Measurements from ENCODE around the gene TTLL5.
"Not testable (repeated sequence)": the region's sequence is repeated elsewhere in the genome, so short reads cannot be mapped to it uniquely, and the experiment has no call there.

The TTLL5 gene

DNA sequence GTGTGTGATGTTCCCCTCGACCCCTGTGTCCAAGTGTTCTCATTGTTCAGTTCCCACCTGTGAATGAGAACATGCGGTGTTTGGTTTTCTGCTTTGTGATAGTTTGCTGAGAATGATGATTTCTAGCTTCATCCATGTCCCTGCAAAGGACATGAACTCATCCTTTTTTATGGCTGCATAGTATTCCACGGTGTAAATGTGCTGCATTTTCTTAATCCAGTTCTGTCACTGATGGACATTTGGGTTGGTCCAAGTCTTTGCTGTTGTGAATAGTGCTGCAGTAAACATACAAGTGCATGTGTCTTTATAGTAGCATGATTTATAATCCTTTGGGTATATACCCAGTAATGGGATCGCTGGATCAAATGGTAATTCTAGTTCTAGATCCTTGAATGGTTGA, 259.4 kb downstream of the TTLL5 start:
- DNase-seq = not testable (repeated sequence)

DNA sequence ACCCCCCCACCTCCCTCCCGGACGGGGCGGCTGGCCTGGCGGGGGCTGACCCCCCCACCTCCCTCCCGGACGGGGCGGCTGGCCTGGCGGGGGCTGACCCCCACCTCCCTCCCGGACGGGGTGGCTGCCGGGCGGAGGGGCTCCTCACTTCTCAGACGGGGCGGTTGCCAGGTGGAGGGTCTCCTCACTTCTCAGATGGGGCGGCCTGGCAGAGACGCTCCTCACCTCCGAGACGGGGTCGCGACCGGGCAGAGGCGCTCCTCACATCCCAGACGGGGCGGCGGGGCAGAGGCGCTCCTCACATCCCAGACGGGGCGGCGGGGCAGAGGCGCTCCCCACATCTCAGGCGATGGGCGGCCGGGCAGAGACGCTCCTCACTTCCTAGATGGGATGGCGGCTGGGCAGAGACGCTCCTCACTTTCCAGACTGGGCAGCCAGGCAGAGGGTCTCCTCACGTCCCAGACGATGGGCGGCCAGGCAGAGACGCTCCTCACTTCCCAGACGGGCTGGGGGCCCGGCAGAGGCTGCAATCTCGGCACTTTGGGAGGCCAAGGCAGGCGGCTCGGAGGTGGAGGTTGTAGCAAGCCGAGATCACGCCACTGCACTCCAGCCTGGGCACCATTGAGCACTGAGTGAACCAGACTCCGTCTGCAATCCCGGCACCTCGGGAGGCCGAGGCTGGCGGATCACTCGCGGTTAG, 264.2 kb downstream of the TTLL5 start:
- not testable (repeated sequence) for DNase-seq

DNA sequence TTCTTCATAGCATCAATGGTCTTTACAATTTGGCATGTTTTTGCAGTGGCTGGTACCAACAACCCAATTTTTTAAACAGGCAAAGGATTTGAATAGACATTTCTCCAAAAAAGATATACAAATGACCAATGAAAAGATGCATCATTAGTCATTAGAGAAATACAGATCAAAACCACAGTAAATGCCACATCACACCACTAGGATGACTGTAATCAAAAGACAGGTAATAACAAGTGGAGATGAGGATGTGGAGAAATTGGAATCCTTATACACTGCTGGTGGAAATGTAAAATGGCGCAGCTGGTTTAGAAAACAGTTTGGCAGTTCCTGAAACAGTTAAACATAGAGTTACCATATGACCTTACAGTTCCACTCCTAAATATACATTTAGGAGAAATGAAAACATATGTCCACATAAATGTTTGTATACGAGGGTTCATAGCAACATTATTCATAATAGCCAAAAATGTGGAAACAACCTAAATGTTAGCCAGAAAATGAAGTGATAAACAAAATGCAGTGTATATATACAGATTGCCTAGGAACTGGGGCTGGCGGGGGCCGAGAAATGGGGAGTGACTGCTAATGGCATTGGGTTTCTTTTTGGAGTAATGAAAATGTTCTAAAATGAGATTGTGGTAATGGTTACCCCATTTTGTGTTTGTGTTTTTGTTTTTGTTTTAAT, 265.5 kb downstream of the TTLL5 start:
- no peak for DNase-seq

DNA sequence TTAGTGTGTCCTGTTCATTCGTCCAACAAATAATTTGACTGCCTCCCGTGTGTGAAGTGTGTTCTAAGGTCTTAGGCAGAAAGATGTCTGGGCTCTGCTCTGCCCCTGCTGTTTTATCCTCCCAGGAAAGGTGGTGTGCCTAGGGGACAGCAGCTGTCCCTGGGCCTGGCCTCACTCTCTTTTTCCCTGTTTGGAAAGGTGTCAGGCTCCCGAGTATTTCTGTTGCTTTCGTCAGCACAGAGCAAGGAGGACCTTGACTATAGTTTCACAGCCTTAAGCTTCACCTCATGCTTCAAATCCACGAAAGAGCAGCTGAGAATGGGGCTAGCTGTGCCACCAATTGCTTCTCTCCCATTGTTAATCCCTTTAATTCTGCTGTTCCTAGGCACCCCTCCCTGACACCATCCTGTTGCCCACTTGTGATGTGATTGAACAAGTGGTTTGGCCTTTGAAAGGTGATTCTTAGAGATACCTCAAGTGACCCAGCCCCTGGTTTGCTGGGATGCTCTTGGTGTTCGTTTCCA, 266.6 kb downstream of the TTLL5 start:
- DNase-seq = no peak

DNA sequence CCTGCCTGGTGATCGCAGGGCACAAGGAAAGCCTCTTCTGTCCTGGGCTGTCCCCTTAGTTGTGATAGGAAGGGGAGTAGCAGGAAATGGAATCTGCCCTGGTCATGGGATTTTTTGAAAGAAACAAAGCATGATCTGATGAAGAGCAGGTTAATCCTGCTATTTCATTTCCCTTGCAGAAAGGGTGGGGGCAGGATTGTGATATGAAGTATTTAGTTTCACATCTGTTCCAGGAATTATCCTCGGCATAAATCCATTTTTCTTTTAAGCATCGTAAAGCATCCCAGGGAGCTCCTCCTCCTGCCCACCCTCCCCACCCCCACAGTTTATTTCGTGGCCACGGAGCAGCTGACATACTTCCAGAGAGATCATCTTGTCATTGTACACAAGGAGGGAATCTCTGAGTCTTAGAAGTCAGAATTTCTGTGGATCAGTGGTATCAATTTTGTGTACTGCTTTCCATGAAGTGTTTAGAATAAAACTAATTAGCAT, 267.7 kb downstream of the TTLL5 start:
- no peak for DNase-seq

DNA sequence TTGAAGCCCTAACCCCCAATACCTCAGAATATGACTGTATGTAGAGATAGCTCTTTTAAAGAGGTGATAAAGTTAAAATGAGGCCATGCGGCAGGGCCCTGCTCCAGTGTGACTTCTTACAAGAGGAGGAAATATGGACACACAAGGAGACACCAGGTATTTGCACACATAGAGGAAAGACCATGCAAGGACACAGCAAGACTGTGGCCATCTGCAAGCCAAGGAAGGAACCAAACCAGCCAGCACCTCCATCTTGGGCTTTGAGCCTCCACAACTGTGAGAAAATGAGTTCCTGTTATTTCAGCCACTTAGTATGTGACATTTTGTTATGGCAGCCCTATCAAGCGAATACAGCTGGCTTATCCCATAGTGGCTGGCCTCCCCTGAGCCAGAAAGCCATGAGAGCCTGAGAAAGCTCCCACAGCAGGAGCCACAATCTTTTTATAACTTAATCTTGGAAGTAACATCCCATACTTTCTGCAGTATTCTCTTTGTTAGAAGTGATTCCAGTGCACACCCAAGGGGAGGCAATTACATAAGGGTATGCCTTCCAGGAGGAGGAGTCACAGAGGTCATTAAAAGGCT, 272.8 kb downstream of the TTLL5 start:
- DNase-seq = no peak

DNA sequence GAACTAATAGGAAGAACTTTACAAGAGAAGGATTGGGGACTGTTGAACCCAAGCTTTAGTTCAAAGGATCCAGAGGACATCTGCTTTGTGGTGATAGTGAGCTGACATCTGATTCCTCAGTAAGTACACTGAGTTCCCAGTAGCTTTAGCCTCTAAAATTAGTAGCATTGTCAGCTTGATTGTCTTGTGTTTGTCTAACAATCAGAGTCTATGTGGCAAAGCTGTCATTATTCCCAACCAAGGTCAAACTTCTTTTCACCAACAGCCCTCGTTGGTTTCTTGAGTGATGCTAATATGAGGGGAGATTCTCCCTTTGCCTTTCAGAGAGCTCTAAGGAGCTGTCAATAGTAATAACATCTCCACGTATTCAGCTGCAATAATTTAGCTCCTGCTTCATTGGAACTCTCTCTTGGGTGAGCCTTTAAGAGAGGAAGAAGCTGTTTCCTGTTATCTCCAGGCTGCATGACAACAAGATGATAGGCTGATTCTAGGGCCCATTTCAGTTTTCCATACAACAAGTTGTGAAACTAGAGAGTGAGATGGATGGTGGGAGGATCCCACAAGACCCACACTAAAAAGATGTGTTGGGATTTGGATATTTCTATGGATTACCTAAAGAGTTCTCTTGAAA, 274.1 kb downstream of the TTLL5 start:
- DNase-seq = no peak

DNA sequence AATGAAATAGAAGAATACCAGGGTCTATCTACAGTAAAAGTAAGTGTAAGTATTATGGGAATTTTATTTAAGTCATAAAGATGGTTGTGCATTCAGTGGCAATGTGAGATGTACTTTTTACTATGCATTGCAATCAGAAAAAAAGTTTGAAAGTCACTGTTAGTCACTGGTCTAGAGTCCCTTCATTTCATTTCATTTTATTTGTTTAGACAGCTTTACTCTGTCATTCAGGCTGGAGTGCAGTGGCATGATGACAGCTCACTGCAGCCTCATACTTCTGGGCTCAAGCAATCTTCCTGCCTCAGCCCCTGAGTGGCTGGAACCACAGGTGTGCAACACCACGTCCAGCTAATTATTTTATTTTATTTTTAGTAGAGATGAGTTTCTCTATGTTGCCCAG, 278.2 kb downstream of the TTLL5 start:
- DNase-seq = no peak

DNA sequence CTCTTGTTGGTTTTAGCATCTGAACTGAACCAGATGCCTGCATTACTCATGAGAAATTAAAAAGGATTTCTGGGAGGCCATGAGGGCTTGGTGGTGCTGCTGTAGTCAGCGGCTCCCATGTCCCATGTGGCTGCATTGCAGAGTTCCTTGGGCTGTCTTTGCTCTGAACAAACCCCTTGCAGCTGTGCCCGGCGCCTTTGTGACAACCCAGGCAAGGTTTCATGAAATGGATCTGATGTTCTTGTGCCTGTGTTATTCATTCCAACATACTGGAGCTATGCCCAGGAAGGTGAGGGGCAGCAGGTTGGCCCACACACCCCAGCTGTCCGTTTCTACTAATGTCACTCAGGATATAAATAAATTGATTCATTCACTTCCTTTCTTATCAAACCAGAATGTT, 280.0 kb downstream of the TTLL5 start:
- DNase-seq = no peak

DNA sequence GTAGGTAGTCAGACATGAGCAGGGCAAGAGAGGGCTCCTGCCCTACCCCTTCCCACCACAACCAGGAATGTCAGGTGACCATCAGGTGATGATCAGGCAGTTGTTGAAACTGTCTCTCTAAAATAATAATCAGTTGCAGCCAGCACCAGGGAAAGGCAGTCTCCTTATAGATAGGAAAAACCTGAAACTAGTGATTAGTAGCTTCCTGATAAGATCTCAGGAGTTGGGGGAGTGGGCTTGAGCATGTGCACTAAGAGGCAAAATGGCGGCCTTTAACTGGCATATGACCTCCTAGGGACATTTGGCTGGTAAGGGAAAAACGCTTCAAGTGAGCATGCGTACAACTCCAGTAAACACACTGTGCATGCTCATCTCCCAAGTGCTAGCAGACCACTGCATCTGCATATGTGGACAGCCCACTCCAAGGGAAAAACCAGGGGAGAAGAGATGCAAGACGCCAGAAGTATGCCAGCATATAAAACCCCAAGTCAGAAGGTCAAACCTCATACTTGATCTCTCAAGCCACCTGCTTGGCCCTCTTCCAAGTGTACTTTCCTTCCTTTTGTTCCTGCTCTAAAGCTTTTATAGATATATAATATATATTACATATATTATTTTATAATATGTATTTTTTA, 283.7 kb downstream of the TTLL5 start:
- DNase-seq = no peak

DNA sequence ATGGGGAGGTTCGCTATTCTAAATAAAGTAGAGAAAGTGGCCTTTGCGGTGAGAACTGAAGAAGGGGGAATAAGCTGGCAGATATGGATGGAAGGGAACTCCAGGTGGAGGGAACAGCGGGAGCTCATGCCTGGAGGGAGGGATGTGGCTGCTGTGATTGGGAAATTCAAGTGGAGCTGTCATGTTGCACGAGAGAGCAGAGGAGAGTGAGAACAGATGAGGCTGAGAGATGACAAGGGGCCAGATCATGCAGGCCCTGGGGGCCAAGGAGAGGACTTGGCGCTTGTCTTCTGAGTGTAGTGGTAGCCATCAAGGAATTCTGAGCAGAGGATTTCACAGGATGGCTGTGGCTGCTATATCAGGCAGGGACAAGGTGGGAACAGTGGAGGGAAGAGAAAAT, 285.7 kb downstream of the TTLL5 start:
- no peak for DNase-seq

DNA sequence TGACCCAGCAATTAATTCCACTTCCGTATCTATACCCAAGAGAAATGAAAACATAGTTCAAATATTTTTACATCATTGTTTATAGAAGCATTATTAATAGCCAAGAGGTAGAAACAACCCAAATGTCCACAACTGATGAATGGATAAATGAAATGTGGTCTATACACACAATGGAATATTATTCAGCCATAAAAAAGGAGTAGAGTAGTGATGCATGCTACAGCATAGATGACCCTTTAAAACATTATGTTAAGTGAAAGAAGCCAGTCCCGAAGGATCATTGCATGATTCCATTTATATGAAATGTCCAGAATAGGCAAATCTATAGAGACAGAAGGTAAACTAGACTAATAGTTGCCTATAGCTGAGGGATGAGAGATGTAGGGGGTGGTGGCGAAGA, 291.4 kb downstream of the TTLL5 start:
- no peak for DNase-seq

DNA sequence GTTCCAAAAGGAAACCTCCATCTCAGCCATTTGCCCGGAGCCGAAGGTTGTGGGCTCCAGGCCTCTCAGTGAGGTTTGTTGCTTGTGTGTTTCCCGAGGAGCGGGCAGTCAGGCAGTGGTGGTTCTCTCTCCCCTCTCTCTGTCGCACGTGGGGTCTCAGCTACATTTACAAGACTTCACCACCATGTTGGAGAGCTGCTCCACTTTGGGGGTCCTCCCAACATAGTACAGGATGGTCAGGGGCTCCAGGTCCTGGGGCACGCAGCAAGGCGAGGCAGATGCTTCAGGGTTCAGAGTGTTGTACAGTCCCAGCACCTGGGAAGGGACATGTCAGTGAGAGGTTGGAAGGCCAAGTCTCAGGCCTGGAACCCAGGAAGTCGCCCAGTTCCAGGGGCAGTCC, 298.0 kb downstream of the TTLL5 start:
- no peak for DNase-seq

DNA sequence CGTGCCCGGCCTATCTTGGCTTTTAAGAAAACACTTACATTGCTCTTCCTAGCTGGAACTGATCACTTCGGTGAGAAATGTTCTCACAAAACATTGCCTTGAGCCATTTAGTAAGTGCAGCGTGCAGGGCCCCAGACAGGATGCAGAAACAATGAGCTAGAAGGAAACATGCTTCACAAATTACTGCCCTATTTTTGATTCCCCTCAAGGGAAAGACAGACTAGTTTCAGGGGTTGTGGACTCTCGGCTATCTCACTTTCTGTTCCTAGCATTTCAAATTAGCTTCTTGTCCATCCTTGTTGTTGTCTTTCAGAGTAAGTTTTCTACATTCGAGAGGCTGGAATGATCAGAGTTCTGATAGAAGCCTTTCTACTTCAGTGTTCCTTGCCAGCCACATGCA, 299.2 kb downstream of the TTLL5 start:
- DNase-seq = no peak

DNA sequence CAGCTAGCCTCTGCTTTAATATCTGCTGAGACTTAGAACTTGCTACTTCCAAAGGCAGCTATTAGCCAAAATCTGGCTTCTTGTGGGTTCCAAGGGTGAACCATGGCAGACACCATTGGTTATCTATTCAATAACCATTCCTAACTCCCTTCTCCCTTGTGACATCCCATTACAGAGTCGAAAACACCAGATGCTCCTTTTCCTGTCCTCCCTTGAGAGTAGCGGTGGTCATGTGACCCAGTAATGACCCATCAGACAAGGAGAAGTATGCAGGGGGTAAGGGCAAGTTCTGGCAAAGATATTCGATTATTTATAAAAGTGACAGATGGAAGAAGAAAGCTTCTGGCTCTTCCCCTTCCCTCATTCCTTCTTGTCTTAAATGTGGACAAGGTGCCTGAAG, 300.6 kb downstream of the TTLL5 start:
- DNase-seq = no peak

DNA sequence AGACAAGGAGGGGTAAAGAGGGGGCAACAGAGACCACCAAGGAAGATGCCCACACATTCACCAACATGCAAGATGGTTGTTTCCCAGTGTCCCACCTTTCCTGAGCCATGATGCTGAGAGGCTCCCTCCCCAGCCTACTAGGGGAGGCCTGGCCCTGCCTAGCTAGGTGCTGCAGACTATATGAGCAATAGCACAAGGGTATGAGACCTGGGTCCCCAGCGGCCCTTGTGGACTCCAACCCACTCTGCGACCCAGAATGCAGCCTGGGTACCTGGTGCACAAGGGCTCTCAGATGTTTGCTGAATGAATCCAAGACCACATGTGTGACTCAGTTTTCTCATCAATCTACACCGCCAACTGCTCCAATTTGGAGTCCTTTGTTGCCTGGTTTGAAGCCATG, 306.8 kb downstream of the TTLL5 start:
- no peak for DNase-seq

DNA sequence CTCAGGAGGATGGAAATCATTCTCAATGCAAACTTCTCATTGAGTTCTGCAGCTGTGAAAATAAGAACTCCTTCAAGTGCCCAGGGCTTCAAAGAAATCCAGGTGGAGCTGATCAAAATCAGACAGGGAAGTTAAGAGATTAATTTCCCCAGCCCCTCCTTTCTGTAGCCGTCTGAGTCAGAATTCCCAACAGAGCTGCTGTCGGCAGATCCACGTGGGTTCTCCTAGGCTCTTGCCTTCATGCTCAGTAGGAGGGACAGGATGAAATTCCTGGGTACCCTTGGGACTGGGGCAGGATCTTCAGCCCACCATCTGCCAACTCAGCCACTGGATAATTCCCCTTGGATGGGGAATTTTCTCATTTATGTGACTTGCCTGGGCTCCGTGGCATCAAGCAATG, 307.4 kb downstream of the TTLL5 start:
- DNase-seq = no peak

DNA sequence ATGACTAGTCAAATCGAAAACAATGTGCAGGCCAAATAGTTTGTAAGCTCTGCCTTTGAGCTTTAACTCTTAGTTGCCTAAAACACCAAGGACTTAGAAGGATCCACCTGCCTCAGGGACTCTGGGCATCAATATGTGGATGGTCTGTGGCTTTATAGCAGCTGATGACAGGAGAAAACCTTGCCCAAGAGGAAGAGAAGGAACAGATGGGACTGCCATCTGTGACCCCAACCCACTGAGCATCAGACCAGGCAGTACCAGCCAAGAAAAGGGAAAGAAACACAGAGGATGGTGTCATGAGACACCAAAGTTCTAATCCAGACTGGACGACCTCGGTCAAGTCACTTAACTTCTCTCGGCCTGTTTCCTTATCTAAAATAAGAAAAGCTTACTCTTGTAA, 308.1 kb downstream of the TTLL5 start:
- DNase-seq = no peak

DNA sequence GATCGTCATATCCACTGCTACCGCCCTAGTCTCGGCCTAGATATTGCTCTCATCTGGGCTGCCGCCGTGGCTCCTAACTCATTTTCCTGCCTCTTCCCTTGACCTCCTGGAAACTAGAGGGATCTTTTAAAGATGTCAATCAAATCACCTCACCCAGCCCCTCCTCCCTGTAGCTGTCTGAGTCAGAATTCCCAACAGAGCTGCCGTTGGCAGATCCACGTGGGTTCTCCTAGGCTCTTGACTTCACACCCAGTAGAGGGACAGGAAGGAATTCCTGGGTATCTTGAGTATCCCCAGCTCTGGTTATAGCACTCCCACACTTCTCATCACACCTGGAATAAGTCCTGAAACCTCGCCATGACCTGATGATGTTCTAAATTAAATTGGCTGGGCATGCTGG, 308.8 kb downstream of the TTLL5 start:
- no peak for DNase-seq

DNA sequence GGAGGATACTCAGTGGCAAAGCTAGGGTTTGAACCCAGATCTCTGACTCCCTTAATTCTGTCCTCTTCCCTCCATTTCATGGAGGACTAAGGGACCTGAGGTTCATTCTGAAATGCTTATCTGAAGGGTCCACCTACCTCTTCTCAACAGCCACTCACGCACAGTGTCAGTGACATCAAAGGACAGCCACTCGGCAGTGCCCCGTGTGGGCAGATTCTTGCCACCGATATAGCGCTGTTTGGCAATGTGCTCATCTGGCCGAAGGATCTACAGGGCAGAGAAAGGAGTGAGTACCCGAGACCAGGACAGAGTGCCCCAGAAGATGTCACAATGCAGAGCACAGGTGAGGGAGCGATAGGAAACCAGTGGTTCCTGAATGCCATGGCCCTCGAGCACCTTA, 309.9 kb downstream of the TTLL5 start:
- DNase-seq = no peak

DNA sequence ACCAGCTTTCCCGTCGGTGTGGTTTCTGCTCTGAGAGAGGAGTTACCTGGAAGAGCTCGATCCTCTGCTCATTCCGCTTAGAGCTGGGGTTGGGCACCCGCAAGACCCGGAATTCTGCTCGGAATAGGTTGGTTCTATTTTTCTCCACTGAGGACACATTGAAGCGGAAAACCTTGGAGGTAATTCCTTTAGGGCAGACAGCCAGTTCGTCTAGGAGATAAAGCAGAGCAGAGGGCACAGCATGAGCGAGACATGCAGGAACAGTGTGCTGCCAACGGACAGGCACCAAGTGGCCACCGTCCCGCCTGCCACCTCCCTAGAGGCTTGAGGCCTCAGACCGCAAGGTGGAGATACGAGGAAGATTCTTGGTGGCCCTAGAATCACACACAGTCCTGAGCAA, 310.5 kb downstream of the TTLL5 start:
- DNase-seq = no peak

DNA sequence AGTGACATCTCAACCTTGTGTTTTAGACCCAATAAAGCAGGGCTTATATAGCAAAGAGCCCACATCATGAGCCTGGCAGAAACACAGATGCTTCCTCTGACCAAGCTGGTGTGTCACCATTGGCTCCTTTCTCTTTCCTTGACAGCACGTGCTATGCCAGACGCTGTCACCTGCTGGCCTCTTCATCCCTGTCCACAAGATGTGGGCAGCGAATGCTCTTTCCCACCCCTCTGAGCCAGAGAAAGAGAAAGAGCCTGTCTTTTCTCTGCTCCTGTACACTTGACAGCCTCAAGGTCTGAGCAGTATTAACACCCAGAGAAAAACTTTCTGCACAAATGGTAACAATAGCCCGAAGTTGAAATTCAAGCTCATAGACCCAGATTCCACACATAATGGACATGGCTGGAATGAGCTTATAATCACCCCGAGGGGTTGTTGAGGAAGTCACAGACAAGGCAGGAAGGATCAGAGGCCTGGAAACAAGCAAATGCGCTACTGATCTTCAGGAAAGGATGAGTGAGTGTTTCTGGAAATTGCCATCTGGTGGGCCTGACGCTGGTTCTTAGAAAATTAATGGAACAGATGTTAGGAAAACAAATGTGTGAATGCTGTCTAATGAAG, 311.9 kb downstream of the TTLL5 start:
- no peak for DNase-seq
